HG03520 (cell line): ENCODE results near the gene MXD4.
A peak's percentile ranks its signal among the peaks of the same experiment; 100 is the strongest.

Source experiments
- ATAC-seq: cut with Tn5 transposase; IDR thresholded peaks from one replicate; pipeline ENCODE4 v1.9.1; 2021; ENCODE audit warnings: mild to moderate bottlenecking, moderate library complexity; ENCODE audit not compliant: unreplicated experiment

MXD4 gene

DNA sequence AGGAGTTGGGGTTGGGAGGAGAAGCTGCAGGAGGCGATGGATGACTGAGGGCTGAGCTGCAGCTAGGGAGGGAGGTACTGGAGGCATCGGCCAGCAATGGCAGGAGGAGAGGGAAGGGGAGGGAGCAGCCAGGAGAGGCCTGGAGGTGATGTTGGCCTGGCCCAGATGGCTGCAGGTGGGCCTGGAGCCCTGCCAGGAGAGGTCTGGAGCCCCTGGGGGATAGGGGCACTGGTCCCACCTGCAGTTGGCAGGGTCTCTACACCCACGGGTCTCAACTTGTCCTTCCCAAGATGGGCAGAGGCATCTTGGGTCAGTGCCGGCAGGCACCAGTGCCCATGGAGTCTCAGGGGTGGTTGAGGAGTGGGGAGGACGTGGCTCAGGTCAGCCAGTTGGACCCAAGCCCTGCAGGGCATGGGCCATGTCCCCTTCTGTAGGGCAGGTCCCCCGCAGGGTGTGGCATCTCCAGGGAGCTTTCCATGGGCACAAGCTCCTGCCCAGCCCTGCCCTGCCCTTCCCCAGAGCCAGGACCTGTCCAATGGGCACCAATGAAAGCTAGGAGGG lies 2.7 kb upstream of the MXD4 start:
- ATAC-seq: no peak

DNA sequence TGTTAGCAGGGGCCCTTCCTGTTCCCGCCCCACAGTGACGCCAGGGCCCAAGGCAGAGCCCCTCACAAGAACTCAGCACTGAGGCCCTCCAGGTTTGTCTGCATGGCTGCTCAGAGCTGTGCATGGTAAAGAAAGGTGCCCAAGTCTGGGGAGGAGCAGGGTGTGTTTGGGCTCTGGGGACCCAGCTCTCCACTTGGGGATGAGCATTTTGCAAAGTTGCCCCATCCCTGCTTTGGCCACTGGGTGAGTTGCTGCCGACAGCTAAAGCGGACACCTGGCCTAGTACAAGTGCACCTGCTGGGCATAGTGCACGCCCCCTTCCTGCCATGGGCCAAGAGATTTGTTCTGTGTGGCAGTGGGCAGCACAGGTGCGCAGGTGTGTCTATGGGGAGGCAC lies 2.0 kb upstream of the MXD4 start:
- ATAC-seq: no peak

DNA sequence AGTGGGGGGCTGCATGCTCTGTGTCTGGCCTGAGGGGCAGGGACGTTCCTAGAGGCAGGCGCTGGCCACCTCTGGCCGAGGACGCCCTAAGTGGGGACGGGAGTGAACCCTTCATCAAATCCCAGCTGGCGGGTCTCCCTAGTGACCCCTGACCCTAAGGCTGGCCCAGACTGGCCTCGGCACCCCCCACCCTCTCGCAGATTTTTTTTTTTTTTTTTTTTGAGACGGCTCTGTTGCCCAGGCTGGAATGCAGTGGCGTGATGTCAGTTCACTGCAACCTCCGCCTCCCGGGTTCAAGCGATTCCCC lies 988 bp upstream of the MXD4 start:
- ATAC-seq: no peak

GRCh38 chr4:2262145-2262943 lies 435 bp upstream of the MXD4 start:
- peak; percentile 86 for ATAC-seq

GRCh38 chr4:2261110-2261852 lies 628 bp downstream of the MXD4 start:
- no peak for ATAC-seq

DNA sequence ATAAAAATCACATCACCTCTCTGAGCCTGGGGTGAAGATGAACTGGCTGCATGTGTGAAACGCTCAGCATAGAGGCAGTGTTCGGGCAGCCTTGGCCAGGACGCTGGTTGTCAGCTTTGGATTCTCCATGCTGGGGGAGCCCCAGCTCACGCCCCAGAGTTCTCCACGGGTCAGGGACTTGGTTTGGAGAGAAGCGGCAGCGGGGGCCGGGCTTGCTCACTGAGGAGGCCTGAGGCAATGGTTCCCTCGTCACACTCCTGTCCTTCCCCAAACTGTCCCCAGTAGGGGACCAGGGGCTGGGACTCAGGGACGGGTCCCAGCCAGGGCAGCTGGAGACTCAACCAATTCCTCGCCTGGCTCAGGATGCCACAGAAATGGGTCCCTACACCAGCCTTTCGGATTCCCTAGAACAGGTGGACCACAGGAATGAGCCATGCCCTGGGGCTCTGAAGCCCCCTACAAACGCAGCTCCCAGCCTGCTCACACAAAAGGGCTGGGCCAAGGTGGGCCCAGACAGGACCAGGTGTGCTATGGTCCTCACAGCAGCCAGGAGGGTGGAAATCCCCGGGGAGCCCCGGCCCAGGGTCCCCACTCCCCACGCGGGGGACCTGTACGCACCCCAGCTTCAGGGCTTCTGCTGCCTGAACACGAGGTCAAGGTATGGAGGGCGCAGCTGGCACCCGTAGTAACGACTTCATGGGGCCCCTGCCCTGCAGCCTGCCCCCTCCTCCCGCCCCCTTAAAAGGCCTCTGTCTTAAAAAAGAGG lies 1.4 kb downstream of the MXD4 start:
- ATAC-seq: no peak

- no peak for ATAC-seq
These were observed 2.2 kb downstream of the MXD4 start for GRCh38 chr4:2259541-2260343.

GRCh38 chr4:2259036-2259540 lies 2.8 kb downstream of the MXD4 start:
- no peak for ATAC-seq

DNA sequence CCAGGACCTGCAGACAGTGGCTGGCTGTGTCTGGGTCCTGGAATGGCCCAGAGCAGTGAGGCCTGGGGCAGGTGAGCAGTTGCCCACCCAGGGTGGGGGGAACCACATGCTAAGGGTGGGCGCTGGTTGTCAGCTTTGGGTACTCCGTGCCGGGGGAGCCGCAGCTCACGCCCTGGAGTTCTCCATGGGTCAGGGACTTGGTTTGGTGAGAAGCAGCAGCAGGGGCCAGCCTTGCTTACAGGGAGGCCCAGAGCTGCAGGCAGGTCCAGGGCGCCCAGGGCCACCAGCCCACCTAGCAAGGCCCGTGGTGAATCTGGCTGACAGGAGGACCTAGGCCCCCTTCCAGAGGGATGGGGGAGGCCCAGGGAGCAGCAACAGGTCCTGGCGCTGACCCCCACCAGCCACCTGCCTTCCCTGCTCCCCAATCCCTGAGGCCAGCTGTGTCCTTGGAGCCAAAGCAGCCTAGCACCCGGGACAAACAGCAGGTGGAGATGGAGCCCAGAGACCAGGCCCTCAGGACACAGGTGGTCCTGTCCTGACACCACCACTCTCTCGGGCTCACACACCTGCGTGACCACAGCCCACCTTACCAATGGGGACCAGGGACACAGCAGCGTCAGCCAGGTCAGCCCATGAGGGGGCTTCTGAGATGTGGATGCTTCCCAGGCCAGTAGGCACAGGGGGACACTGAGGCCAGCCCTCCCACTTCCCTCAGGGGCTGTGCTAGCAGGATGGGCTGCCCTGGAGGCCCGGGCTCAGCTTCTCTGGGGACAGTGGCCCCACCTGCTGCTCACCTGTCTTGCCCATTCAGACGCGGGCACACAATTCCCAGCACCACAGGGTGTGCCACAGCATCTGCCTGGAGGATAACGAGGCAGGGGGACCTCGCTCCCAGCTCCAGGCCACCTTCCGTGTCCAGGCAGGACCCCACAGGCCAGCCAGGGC lies 3.5 kb downstream of the MXD4 start:
- ATAC-seq: no peak

DNA sequence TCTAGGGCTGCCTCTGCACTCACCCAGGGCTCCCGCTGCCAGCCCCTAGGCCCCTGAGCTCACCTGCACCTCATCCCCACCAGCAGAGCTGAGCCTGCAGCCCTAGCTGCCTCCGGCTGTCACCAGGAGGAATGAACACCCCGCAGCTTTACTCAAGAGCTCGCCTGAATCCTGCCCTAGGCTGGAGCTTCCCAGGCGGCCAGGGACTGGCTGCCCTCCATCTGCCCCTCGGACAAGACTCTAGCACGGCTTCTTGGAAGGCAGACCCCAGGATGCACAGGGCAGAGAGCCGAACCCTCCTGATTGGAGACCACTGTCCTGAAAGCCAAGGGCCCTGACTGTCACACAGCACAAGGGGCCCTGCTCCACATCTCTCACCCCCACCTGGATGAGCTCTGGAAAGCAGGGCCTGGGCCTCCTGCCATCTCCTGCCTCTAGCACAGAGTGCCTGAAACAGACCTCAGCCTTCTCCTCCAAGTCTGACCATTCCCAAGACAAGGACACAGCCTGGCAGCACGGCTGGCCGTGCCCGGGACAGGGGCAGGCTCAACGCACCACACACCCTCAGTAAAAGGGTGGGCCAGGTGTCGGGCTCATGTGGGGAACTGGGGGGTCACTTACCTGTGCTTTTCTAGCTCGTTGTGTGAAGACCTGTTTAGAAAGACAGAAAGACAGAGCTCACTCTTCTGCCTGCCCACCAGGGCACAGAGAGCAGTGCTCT lies 4.4 kb downstream of the MXD4 start:
- no peak for ATAC-seq

DNA sequence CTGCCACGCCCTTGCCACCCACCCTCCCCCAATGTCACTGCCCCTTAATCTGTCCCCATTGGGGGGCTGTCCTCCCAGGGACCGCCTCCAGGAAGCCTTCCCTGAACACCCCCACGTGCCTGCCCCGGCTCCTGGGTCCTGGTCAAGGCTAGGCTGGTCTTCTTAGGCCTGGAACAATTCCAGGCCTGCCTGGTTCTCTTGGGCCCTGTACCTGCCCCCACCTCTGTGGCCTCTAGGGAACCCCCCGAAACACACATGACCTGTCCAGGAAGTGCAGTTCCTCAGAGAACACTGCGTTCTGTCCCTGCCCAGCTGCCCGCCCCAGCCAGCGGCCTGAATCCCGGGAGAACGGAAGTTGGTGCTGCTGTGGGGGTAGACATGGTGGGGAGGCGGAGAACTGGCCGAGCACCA lies 5.1 kb downstream of the MXD4 start:
- no peak for ATAC-seq

GRCh38 chr4:2256156-2256731 lies 5.7 kb downstream of the MXD4 start:
- ATAC-seq: no peak

GRCh38 chr4:2255501-2256155 lies 6.3 kb downstream of the MXD4 start:
- ATAC-seq: no peak

- no peak for ATAC-seq
These were observed 7.0 kb downstream of the MXD4 start for GRCh38 chr4:2254665-2255500.

DNA sequence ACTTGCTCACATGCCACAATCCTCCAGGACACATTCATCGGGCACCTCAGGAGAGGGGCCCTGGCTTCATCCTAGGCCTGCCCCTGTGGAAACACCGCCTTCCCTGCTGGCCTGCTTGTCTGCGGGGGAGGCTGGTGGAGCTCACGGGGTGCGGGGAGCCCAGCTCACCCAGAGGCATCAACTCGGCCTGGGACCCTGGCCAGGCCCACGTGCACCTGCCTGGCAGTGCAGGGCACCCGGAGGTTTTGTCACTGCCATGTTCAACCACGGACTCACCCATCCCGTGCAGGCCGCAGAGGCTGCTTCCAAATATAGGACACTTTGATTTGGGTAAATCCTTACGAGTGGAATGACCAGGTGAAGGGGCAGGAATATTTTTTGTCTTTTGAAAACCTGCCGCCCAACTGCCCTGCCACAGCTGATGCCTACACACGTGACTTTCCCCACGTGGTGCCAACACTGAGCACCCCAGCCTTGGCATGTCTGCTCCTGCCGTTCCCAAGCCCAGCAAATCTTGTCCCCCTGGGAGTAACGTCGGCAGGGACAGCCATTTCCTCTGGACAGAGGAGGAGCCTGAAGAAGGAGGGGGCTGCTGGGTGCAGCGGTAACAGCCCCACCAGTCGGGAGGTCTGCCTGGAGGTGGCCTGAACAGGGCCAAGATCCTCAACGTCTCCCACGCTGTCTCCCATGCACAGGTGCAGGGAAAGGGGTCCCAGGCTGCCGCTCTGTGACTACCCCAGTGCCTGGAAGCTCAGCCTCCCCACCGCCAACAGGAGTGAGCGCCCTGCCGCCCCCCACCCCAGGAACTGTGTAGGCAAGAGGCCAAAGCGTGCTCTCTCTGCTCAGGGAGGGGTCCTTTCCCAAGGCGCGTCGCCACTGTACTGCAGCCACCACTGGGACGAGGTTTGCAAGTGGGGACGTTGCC lies 8.5 kb downstream of the MXD4 start:
- no peak for ATAC-seq

DNA sequence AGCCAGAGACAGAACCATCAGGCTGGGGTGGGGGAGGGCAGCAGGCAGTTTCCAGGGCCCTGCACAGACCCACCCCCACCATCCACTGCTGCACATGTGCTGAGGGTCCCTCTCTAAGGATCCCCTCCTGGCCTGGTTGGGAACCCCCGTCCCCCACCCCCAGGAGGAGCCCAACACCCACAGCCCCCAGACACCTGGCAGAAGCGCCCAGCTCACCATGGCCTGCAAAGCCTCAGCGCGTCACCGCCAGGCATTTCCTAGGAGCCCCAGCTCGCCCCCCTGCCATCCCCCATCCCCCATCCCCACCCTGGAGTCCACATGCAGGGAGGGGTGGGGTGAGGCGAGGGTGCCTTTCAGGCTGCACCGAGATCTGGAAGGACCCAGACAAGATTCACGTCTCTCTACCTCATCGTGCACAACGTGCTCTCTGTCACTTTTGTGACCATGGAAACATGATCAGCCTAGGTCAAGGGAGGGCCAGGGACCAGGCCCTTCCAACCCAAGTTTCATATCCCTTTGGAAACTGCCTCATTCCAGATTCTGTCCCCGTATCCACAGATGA lies 9.3 kb downstream of the MXD4 start:
- ATAC-seq: no peak
